Testis (tissue), 2 donors: ENCODE measurements around the gene TFAP2B.

Experiments
- POLR2A ChIP-seq: fragments of 450-650 bp; IDR thresholded peaks from one replicate; pipeline ENCODE4 v1.6.1; 2017; ENCODE audit warnings: antibody characterized with exemption, mild to moderate bottlenecking, moderate library complexity
- TF ChIP-seq, protein P1 (sequence below), 3 experiments: fragments of 450-650 bp in 2 of 3; fragments of 200-600 bp in 1 of 3; sonication (generic) in 1 of 3; IDR thresholded peaks; one replicate each; pipeline ENCODE4 v1.5.1; 2016 to 2019; ENCODE audit warnings: antibody characterized with exemption in 3 of 3, mild to moderate bottlenecking in 2 of 3, moderate library complexity in 1 of 3

DNA sequence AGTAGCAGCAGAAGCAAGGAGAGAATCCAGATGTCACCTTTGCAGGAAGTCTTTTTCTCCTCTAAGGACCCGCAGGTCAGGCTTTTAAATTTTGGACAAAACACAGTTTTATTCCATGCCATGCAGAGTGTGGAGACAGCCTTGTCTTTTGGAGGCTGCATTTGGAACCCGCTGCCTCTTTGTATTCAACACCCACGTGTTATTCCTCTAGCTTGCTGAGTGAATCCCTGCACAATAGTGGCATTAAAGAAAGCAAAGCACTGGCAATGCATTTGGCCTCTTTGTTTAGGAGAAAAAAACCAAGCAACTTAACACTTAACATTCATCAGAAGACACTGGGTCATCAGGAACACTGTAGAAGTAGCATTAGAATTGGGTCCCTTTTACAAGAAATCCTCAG lies 43.5 kb downstream of the TFAP2B start:
- TF ChIP-seq POLR2A, result no peak
- TF ChIP-seq, protein P1, sequence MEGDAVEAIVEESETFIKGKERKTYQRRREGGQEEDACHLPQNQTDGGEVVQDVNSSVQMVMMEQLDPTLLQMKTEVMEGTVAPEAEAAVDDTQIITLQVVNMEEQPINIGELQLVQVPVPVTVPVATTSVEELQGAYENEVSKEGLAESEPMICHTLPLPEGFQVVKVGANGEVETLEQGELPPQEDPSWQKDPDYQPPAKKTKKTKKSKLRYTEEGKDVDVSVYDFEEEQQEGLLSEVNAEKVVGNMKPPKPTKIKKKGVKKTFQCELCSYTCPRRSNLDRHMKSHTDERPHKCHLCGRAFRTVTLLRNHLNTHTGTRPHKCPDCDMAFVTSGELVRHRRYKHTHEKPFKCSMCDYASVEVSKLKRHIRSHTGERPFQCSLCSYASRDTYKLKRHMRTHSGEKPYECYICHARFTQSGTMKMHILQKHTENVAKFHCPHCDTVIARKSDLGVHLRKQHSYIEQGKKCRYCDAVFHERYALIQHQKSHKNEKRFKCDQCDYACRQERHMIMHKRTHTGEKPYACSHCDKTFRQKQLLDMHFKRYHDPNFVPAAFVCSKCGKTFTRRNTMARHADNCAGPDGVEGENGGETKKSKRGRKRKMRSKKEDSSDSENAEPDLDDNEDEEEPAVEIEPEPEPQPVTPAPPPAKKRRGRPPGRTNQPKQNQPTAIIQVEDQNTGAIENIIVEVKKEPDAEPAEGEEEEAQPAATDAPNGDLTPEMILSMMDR (IDR thresholded peaks at IDR 0.05), result no peak
